ENCODE results near the gene POR.

- TF ChIP-seq POLR2AphosphoS5 (IDR thresholded peaks at IDR 0.05) (no peak), EZH2 (IDR thresholded peaks at IDR 0.05; ENCODE audit: borderline replicate concordance, insufficient read depth, low read length, poor library complexity, severe bottlenecking) (no peak), CTCF (IDR thresholded peaks at IDR 0.05; ENCODE audit: poor library complexity, severe bottlenecking) (no peak), TAF1 (IDR thresholded peaks at IDR 0.05; ENCODE audit: low read depth) (no peak), SMC3 (conservative IDR thresholded peaks at IDR 0.05; ENCODE audit: poor library complexity) (no peak)
These were observed 1.5 kb upstream of the POR start for GRCh38 chr7:75913437-75913836.

Data from neural cell (in vitro differentiated cells).